ENCODE measurements around the gene TAS2R13.

The TAS2R13 gene

GRCh38 chr12:10909462-10909861 lies at the start of gene TAS2R13:
Gene TAS2R13, minus strand, starts transcription at chr12:10909562. Its CDS starts 264 bp downstream, at chr12:10909298.
- Mint-ChIP-seq H3K36me3 (ENCODE audit: insufficient read depth) (no peaks in the 10 kb centered on the region), H3K9me3 (peaks cover 5% of the 10 kb centered on the region), H3K27ac (ENCODE audit: low read depth) (no peak within 1 kb of the TSS), H3K27me3 (no peaks in the 10 kb centered on the region), H3K4me1 (no peaks in the 10 kb centered on the region), H3K4me3 (no peak within 1 kb of the TSS)
- ATAC-seq (replicated peaks; ENCODE audit: extremely low read depth, poor library complexity, severe bottlenecking): no peak
- no peak for DNase-seq (ENCODE audit: low spot score in 2 of 2)

- peaks cover 4% of the 10 kb centered on the region for H3K36me3 Mint-ChIP-seq (ENCODE audit: insufficient read depth)
- no peak overlapping the region for H3K27ac Mint-ChIP-seq (ENCODE audit: low read depth)
- H3K27me3 Mint-ChIP-seq: no peaks in the 10 kb centered on the region
- DNase-seq (ENCODE audit: low spot score in 2 of 2): no peak
- H3K9me3 Mint-ChIP-seq: peaks cover 4% of the 10 kb centered on the region
- no peak for ATAC-seq (replicated peaks; ENCODE audit: extremely low read depth, poor library complexity, severe bottlenecking)
- H3K4me1 Mint-ChIP-seq: peaks cover 56% of the 10 kb centered on the region
- no peak overlapping the region for H3K4me3 Mint-ChIP-seq
Measured at GRCh38 chr12:10957741-10958140, 48.4 kb upstream of the TAS2R13 start.

- no peak overlapping the region for H3K27ac Mint-ChIP-seq (ENCODE audit: low read depth)
- H3K36me3 Mint-ChIP-seq (ENCODE audit: insufficient read depth): peaks cover 4% of the 10 kb centered on the region
- H3K9me3 Mint-ChIP-seq: peaks cover 4% of the 10 kb centered on the region
- H3K4me3 Mint-ChIP-seq: no peak overlapping the region
- DNase-seq (ENCODE audit: low spot score in 2 of 2) (no peak), ATAC-seq (replicated peaks; ENCODE audit: extremely low read depth, poor library complexity, severe bottlenecking) (no peak)
- no peaks in the 10 kb centered on the region for H3K27me3 Mint-ChIP-seq
- H3K4me1 Mint-ChIP-seq: peaks cover 53% of the 10 kb centered on the region
Measured at GRCh38 chr12:10956085-10956484, 46.7 kb upstream of the TAS2R13 start.

GRCh38 chr12:10952645-10953044 lies 43.3 kb upstream of the TAS2R13 start:
- Mint-ChIP-seq H3K27ac (ENCODE audit: low read depth) (no peak overlapping the region), H3K9me3 (peaks cover 4% of the 10 kb centered on the region), H3K4me3 (no peak overlapping the region), H3K4me1 (peaks cover 37% of the 10 kb centered on the region), H3K27me3 (no peaks in the 10 kb centered on the region), H3K36me3 (ENCODE audit: insufficient read depth) (no peaks in the 10 kb centered on the region)
- ATAC-seq (replicated peaks; ENCODE audit: extremely low read depth, poor library complexity, severe bottlenecking): no peak
- DNase-seq (ENCODE audit: low spot score in 2 of 2): no peak

- no peaks in the 10 kb centered on the region for H3K4me1 Mint-ChIP-seq
- no peak overlapping the region for H3K4me3 Mint-ChIP-seq
- DNase-seq (ENCODE audit: low spot score in 2 of 2) (no peak), ATAC-seq (replicated peaks; ENCODE audit: extremely low read depth, poor library complexity, severe bottlenecking) (no peak)
- peaks cover 7% of the 10 kb centered on the region for H3K9me3 Mint-ChIP-seq
- no peaks in the 10 kb centered on the region for H3K27me3 Mint-ChIP-seq
- H3K27ac Mint-ChIP-seq (ENCODE audit: low read depth): no peak overlapping the region
- H3K36me3 Mint-ChIP-seq (ENCODE audit: insufficient read depth): peaks cover 4% of the 10 kb centered on the region
Measured at GRCh38 chr12:10943167-10943566, 33.8 kb upstream of the TAS2R13 start.

- Mint-ChIP-seq H3K4me3 (no peak overlapping the region), H3K27ac (ENCODE audit: low read depth) (no peak overlapping the region), H3K36me3 (ENCODE audit: insufficient read depth) (peaks cover 3% of the 10 kb centered on the region), H3K27me3 (no peaks in the 10 kb centered on the region), H3K4me1 (no peaks in the 10 kb centered on the region), H3K9me3 (peaks cover 5% of the 10 kb centered on the region)
- DNase-seq (ENCODE audit: low spot score in 2 of 2) (no peak), ATAC-seq (replicated peaks; ENCODE audit: extremely low read depth, poor library complexity, severe bottlenecking) (no peak)
Measured at GRCh38 chr12:10941916-10942607, 32.7 kb upstream of the TAS2R13 start.

GRCh38 chr12:10941369-10941768 lies 32.0 kb upstream of the TAS2R13 start:
- DNase-seq (ENCODE audit: low spot score in 2 of 2) (no peak), ATAC-seq (replicated peaks; ENCODE audit: extremely low read depth, poor library complexity, severe bottlenecking) (no peak)
- H3K4me3 Mint-ChIP-seq: no peak overlapping the region
- H3K4me1 Mint-ChIP-seq: no peaks in the 10 kb centered on the region
- H3K27ac Mint-ChIP-seq (ENCODE audit: low read depth): no peak overlapping the region
- H3K27me3 Mint-ChIP-seq: no peaks in the 10 kb centered on the region
- H3K9me3 Mint-ChIP-seq: no peaks in the 10 kb centered on the region
- no peaks in the 10 kb centered on the region for H3K36me3 Mint-ChIP-seq (ENCODE audit: insufficient read depth)

GRCh38 chr12:10940389-10940788 lies 31.0 kb upstream of the TAS2R13 start:
- H3K4me1 Mint-ChIP-seq: no peaks in the 10 kb centered on the region
- H3K9me3 Mint-ChIP-seq: no peaks in the 10 kb centered on the region

GRCh38 chr12:10939163-10939562 lies 29.8 kb upstream of the TAS2R13 start, which contains the start of gene TAS2R14:
Gene TAS2R14, minus strand, starts transcription at chr12:10939263. Its CDS starts 56 bp downstream, at chr12:10939207.
- no peaks in the 10 kb centered on the region for H3K27me3 Mint-ChIP-seq
- ATAC-seq (replicated peaks; ENCODE audit: extremely low read depth, poor library complexity, severe bottlenecking) (no peak), DNase-seq (ENCODE audit: low spot score in 2 of 2) (no peak)
- H3K27ac Mint-ChIP-seq (ENCODE audit: low read depth): no peak within 1 kb of the TSS
- H3K4me3 Mint-ChIP-seq: no peak within 1 kb of the TSS
- H3K36me3 Mint-ChIP-seq (ENCODE audit: insufficient read depth): no peaks in the 10 kb centered on the region
- H3K9me3 Mint-ChIP-seq: no peaks in the 10 kb centered on the region
- no peaks in the 10 kb centered on the region for H3K4me1 Mint-ChIP-seq

More at GRCh38 chr12:10940389-10940788, 31.0 kb upstream of the TAS2R13 start:
- no peaks in the 10 kb centered on the region for H3K27me3 Mint-ChIP-seq
- ATAC-seq (replicated peaks; ENCODE audit: extremely low read depth, poor library complexity, severe bottlenecking) (no peak), DNase-seq (ENCODE audit: low spot score in 2 of 2) (no peak)
- no peaks in the 10 kb centered on the region for H3K36me3 Mint-ChIP-seq (ENCODE audit: insufficient read depth)
- no peak overlapping the region for H3K4me3 Mint-ChIP-seq
- H3K27ac Mint-ChIP-seq (ENCODE audit: low read depth): no peak overlapping the region

GRCh38 chr12:10936506-10936905 lies 27.1 kb upstream of the TAS2R13 start:
- H3K27ac Mint-ChIP-seq (ENCODE audit: low read depth): no peak overlapping the region
- H3K36me3 Mint-ChIP-seq (ENCODE audit: insufficient read depth): no peaks in the 10 kb centered on the region
- no peaks in the 10 kb centered on the region for H3K9me3 Mint-ChIP-seq
- ATAC-seq (replicated peaks; ENCODE audit: extremely low read depth, poor library complexity, severe bottlenecking) (no peak), DNase-seq (ENCODE audit: low spot score in 2 of 2) (no peak)
- H3K4me1 Mint-ChIP-seq: peaks cover 4% of the 10 kb centered on the region
- no peak overlapping the region for H3K4me3 Mint-ChIP-seq
- H3K27me3 Mint-ChIP-seq: no peaks in the 10 kb centered on the region

GRCh38 chr12:10928746-10929286 lies 19.5 kb upstream of the TAS2R13 start, which contains the start of gene PRH2:
Gene PRH2, plus strand, starts transcription at chr12:10929236. Its CDS starts 38 bp downstream, at chr12:10929274.
- no peak for DNase-seq (ENCODE audit: low spot score in 2 of 2)
- Mint-ChIP-seq H3K4me1 (peaks cover 4% of the 10 kb centered on the region), H3K27ac (ENCODE audit: low read depth) (no peak within 1 kb of the TSS), H3K9me3 (no peaks in the 10 kb centered on the region), H3K27me3 (no peaks in the 10 kb centered on the region), H3K4me3 (no peak within 1 kb of the TSS), H3K36me3 (ENCODE audit: insufficient read depth) (no peaks in the 10 kb centered on the region)
- no peak for ATAC-seq (replicated peaks; ENCODE audit: extremely low read depth, poor library complexity, severe bottlenecking)

- Mint-ChIP-seq H3K36me3 (ENCODE audit: insufficient read depth) (no peaks in the 10 kb centered on the region), H3K4me1 (no peaks in the 10 kb centered on the region), H3K9me3 (no peaks in the 10 kb centered on the region), H3K27me3 (no peaks in the 10 kb centered on the region), H3K4me3 (no peak overlapping the region), H3K27ac (ENCODE audit: low read depth) (no peak overlapping the region)
- no peak for DNase-seq (ENCODE audit: low spot score in 2 of 2)
- ATAC-seq (replicated peaks; ENCODE audit: extremely low read depth, poor library complexity, severe bottlenecking): no peak
Measured at GRCh38 chr12:10926269-10926668, 16.9 kb upstream of the TAS2R13 start.

GRCh38 chr12:10919809-10920208 lies 10.4 kb upstream of the TAS2R13 start:
- no peak for ATAC-seq (replicated peaks; ENCODE audit: extremely low read depth, poor library complexity, severe bottlenecking)
- H3K36me3 Mint-ChIP-seq (ENCODE audit: insufficient read depth): peaks cover 2% of the 10 kb centered on the region
- H3K4me1 Mint-ChIP-seq: no peaks in the 10 kb centered on the region
- no peak overlapping the region for H3K27ac Mint-ChIP-seq (ENCODE audit: low read depth)
- H3K4me3 Mint-ChIP-seq: no peak overlapping the region
- no peak for DNase-seq (ENCODE audit: low spot score in 2 of 2)
- H3K9me3 Mint-ChIP-seq: no peaks in the 10 kb centered on the region
- no peaks in the 10 kb centered on the region for H3K27me3 Mint-ChIP-seq
